HG03354 (cell line): Measurements from ENCODE around the gene SLC41A3.
A peak's percentile ranks its signal among the peaks of the same experiment; 100 is the strongest.
"Not testable (repeated sequence)": the region's sequence is repeated elsewhere in the genome, so short reads cannot be mapped to it uniquely, and the experiment has no call there.

Experiments
- ATAC-seq: cut with Tn5 transposase; IDR thresholded peaks from one replicate; pipeline ENCODE4 v1.9.1; 2021; ENCODE audit warnings: mild to moderate bottlenecking; ENCODE audit not compliant: unreplicated experiment, poor library complexity, severe bottlenecking

SLC41A3 gene

DNA sequence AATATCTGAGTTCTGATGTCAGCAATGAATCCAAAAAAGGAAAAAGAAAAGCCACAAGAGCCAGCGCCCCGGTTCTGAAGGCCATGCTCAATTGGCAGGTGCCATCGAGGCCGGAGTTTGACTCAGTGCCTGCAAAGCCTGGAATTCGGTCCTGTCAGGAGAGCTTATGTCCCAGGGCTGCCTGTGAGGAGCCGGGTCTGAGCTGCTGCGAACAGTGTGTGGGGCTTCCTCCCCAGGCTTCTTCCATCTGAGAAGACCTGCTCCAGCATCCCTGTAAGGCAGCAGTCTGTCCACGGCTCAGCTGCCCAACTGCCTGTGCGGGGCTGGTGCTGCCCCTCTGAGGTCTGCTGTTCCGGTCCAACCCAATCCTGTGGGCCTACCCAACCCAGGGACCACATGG is 68.8 kb downstream of the SLC41A3 start:
- no peak for ATAC-seq

GRCh38 chr3:126014252-126014651 is 69.7 kb downstream of the SLC41A3 start:
- ATAC-seq, result no peak

- no peak for ATAC-seq
These were observed 70.2 kb downstream of the SLC41A3 start for GRCh38 chr3:126013751-126014156.

- ATAC-seq, result no peak
These were observed 74.7 kb downstream of the SLC41A3 start for GRCh38 chr3:126009181-126009580.

DNA sequence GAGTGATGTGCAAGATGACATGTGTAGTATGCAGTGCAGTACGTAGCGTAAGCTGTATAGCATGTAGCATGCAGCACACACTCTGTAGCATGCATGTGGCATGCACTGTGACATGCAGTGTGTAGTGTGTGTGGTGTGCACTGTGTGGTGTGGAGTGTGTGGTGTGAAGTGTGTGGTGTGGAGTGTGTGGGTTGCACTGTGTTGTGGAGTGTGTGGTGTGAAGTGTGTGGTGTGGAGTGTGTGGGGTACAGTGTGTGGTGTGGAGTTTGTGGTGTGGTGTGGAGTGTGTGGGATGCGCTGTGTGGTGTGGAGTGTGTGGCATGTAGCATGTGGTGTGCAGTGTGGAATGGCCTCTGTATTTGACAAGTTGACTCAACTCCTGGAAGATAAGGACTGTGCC is 75.7 kb downstream of the SLC41A3 start:
- ATAC-seq, result no peak

- ATAC-seq, result no peak
These were observed 78.0 kb downstream of the SLC41A3 start for GRCh38 chr3:126005951-126006350.

GRCh38 chr3:126004692-126005091 is 79.2 kb downstream of the SLC41A3 start:
- no peak for ATAC-seq

DNA sequence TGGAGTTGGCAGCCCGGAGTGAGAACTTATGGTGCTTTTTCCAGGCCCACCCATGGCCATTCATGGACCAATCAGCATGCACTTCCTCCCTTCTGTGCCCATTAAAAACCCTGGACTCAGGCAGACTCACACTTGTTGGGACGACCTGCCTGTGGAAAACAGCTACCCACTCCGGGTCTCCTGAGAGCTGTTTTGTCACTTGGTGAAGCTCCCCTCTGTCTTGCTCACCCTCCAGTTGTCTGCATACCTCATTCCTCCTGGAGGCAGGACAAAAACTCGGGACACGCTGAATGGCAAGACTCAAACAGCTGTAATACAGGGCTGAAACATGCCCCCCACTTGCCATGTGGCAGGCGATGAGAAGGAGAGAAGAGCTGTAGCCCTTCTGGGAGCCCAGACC is 79.7 kb downstream of the SLC41A3 start:
- ATAC-seq, result no peak

- ATAC-seq, result no peak
These were observed 80.3 kb downstream of the SLC41A3 start for GRCh38 chr3:126003447-126004190.

DNA sequence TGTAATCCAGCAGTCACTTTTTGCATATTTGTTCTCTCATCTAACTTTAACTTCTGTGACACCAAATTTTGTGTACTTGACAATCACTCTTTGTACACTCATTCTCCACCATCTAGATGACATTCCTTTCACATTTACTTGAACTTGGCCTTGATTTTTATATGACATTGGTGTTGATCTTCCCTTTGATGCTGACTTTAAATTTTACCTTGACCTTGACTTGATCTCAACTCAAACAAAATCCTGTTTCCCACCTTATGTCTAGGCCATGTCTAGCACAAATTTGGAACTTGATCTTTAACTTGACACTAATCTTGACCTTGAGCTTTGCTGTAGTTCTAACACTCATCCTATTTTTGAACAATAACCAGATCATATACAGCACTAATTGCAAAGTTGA is 81.7 kb downstream of the SLC41A3 start:
- no peak for ATAC-seq

DNA sequence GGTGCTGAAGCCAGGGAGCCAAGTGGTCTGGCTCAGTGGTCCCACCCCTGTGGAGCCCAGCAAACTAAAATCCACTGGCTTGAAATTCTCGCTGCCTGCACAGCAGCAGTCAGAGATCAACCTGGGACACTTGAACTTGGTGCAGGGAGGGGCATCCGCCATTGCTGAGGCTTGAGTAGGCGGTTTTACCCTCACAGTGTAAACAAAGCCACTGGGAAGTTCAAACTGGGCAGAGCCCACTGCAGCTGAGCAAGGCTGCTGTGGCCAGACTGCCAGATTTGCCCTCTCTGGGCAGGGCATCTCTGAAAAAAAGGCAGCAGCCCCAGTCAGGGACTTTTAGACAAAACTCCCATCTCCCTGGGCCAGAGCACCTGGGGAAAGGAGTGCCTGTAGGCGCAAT is 87.2 kb downstream of the SLC41A3 start:
- ATAC-seq, result not testable (repeated sequence)

DNA sequence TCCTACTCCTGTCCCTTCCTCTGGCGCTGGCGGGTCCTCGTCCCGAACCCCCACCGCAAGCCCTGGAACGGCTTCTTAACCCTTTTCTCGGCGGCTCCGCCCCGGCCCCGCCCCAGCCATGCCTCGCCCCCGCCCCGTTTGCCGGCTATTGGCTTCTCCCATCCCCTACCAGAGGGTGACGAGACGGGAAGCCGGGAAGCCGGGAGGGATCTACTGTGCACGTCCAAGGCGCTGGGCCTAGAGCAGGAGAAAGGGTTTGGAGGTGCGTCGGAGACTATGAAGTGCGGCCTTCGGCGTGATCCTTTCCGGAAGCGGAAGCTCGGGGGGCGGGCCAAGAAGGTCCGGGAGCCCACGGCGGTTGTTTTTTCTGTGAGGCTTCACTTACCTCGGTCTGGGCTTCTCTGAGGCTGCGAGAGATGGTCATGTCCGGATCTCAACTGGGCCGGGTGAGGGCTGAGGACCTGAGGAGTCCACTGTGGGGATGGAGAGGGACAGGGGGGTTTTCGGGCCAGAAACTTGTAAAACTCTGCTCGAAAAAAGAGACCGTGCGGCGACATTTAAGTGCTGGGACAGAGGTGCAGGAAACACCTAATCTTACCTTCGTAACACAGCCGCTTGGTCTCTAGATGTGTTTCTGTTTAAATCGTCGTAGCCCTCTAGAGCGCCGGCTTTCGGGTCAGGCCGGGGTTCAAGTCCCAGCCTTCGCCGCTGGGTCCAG is 93.5 kb downstream of the SLC41A3 start:
- ATAC-seq, result peak; percentile 83

DNA sequence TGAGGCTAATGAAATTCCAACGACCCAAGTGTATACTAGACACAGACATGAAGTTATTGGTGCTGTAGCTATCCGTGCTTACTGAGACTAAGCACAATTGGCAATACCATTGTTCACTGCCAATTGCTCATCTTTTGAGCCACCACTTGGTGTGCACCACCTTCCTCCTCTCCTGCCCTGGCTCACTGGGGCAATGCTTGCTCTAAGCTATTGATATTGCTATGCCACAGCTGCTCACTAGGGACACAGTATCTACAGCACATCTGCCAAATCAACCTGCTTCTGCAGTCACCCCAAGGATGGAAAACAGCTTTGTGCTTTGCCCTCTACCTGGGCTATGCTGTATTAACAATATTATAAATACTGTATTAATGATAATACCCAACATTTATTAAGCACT is 99.0 kb downstream of the SLC41A3 start:
- peak; percentile 62 for ATAC-seq

- not testable (repeated sequence) for ATAC-seq
These were observed 106.8 kb downstream of the SLC41A3 start for GRCh38 chr3:125977104-125977503.

DNA sequence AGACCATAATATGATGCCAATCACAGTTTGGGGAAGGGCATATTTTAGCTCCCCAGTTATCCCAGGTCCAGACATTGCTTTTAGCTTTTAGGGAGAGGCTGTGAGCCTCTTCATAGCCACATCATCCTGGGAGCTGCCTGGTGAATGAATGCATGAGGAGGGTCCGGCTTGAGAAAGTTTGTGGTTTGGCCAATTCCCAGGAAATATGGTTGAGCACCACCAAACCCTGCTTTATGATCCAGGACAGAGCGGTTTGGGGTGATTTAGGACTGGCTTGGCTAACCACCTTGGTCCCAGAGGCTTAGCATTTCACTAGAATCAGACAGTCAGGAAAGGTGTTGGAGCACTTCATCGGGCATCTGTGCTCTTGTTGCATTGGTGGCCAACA is 107.9 kb downstream of the SLC41A3 start:
- not testable (repeated sequence) for ATAC-seq

- ATAC-seq, result not testable (repeated sequence)
These were observed 108.5 kb downstream of the SLC41A3 start for GRCh38 chr3:125975245-125976002.

DNA sequence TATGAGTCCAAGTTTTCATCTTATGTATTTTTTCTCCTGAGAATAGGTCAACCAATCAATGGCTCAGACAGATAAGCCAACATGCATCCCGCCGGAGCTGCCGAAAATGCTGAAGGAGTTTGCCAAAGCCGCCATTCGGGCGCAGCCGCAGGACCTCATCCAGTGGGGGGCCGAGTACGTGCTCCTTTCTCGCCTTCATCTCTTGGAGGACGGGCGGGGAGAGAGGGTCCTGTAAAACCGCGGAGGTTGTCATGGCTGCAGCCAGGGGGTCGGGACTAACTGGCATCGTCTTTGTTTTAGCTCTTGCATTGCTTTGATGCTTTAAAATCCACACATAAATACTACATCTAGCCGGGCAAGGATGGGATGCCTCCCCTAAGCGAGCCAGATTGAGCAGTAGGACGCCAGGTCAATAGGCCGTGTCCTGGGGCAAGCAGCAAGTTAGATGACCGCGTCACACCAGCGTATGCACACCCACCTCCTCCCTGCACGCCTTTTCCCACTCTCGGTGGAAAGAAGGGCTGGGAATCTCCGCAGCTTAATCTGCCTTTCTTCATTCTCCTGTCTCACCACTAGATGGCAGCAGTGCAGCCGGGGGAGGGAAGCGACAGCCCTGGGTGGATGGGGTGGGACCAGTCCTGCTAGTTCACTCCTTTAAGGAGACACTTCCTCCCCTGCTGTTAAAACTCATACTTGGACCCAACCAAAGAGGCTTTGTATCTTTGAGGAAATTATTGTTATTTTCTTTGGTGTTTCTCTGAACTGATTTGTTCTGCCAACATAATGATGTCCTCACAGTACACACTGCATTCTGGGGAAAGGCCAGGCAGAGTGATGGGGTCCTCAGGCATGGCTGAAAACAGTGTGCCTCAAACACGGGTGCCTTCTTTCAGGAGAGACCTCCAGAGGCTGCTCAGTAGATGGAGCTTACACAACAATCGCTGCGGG is 111.7 kb downstream of the SLC41A3 start:
- peak; percentile 73 for ATAC-seq

- peak; percentile 57 for ATAC-seq
These were observed 115.0 kb downstream of the SLC41A3 start, which contains the start of gene ROPN1B for GRCh38 chr3:125968701-125969592. ROPN1B (plus strand) TSS chr3:125969178; CDS start chr3:125972055, 2,877 bp downstream.
